ENCODE data around the gene PRUNE2. TPM values are rescaled to one million over a fixed set of nuclear protein-coding genes. Genes with fewer than 3 reads are reported as not detected.

Gene PRUNE2
- total and polyA plus RNA-seq, 11 donors = 0.51 to 7.7 (median 1.4) TPM

DNA sequence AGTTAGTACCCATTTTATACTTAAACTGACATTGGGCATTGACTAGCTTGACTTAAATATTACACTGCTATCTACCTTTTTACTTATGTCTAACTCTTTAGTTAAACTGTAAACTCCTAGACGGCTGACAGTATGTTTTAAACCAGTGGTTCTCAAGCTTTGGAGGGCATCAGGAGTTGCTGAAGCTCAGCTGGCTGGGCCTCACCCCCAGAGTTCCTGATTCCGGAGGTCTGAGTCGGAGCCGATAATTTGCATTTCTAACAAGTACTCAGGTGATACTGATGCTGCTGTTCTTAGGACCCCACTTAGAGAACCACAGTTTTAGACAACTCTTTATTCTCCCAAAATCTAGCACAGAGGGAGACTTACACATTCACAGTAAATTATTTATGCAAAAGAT, 205.0 kb downstream of the PRUNE2 start:
- no peak for ATAC-seq
- Histone ChIP-seq H3K36me3 (no peaks in the 10 kb centered on the region), H3K27ac (no peak overlapping the region), H3K4me1 (peaks cover 0 to 28% (median 0%) of the 10 kb centered on the region in 12 donors), H3K27me3 (peaks cover 0 to 15% (median 5%) of the 10 kb centered on the region in 9 donors), H3K9me3 (no peaks in the 10 kb centered on the region), H3K4me3 (no peak overlapping the region)
- TF ChIP-seq POLR2A (IDR thresholded peaks at IDR 0.05) (no peak), CTCF (IDR thresholded peaks at IDR 0.05) (no peak)
- WGBS, 4 donors = 75 to 88% (median 84%) methylated on average over 4 of the region's 4 CpGs
- no peak for DNase-seq
- intact Hi-C loops (cut with DNase I) = loop anchor here in 9 of 10 donors (5.0 to 10.0 kb wide), 6 partner anchors 34 to 299 kb away; no protein-coding TSS in a partner anchor

GRCh38 chr9:76699971-76700370, 205.9 kb downstream of the PRUNE2 start:
- DNase-seq (no peak), ATAC-seq (no peak)
- no peaks in the 10 kb centered on the region for H3K36me3 ChIP-seq
- peaks cover 0 to 28% (median 0%) of the 10 kb centered on the region in 12 donors for H3K4me1 ChIP-seq
- TF ChIP-seq CTCF (IDR thresholded peaks at IDR 0.05) (no peak), POLR2A (IDR thresholded peaks at IDR 0.05) (no peak)
- H3K9me3 ChIP-seq = no peaks in the 10 kb centered on the region
- H3K27me3 ChIP-seq = peaks cover 0 to 11% (median 0%) of the 10 kb centered on the region in 9 donors
- H3K4me3 ChIP-seq = no peak overlapping the region
- intact Hi-C loops (cut with DNase I) = loop anchor here in 9 of 10 donors (5.0 to 10.0 kb wide), 6 partner anchors 33 to 298 kb away; no protein-coding TSS in a partner anchor
- H3K27ac ChIP-seq = no peak overlapping the region

- no peak overlapping the region for H3K4me3 ChIP-seq
- no peak for TF ChIP-seq POLR2A (IDR thresholded peaks at IDR 0.05)
- TF ChIP-seq CTCF (IDR thresholded peaks at IDR 0.05) = no peak
- DNase-seq = no peak
- H3K27me3 ChIP-seq = peaks cover 0 to 24% (median 0%) of the 10 kb centered on the region in 9 donors
- no peaks in the 10 kb centered on the region for H3K9me3 ChIP-seq
- no peak for ATAC-seq
- H3K4me1 ChIP-seq = peaks cover 0 to 21% (median 0%) of the 10 kb centered on the region in 12 donors
- no peak overlapping the region for H3K27ac ChIP-seq
- H3K36me3 ChIP-seq = no peaks in the 10 kb centered on the region
- intact Hi-C loops (cut with DNase I) = no loop called here
- WGBS, 4 donors = 34 to 62% (median 43%) methylated on average over 2 of the region's 2 CpGs
Observed at GRCh38 chr9:76697554-76697953, 208.4 kb downstream of the PRUNE2 start.

DNA sequence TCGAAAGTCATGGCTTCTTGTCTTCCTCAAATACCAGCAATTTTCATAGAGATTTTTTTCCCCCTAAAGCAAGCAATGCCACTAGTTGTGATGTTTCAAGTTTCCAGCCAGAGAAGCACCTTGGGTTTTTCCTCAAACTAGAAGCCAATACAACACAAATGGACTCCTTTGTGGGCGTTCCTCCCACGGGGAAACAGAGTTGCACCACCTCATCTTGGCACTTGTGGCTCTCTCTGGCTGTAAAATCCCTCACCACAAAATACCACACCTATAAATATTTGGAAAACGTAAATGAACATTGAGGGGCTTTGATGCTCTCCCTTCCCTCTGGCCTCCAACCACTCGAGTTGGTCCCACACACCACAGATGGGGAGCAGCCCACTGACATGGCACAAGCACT, 208.8 kb downstream of the PRUNE2 start:
- TF ChIP-seq CTCF (IDR thresholded peaks at IDR 0.05) (no peak), POLR2A (IDR thresholded peaks at IDR 0.05) (no peak)
- intact Hi-C loops (cut with DNase I) = no loop called here
- Histone ChIP-seq H3K36me3 (no peaks in the 10 kb centered on the region), H3K27ac (no peak overlapping the region), H3K27me3 (peaks cover 0 to 29% (median 0%) of the 10 kb centered on the region in 9 donors), H3K4me3 (no peak overlapping the region), H3K9me3 (no peaks in the 10 kb centered on the region), H3K4me1 (peaks cover 0 to 21% (median 0%) of the 10 kb centered on the region in 12 donors)
- DNase-seq = no peak
- 62 to 74% (median 71%) methylated on average over 5 of the region's 5 CpGs for WGBS, 4 donors
- no peak for ATAC-seq

Data from heart left ventricle (tissue), 16 donors.